Dendritic cell treated with granulocyte-macrophage colony-stimulating factor and Interleukin-4, amounts not matched to agents 40 ng/mL and 50 ng/mL, for 4 days (primary cell): ENCODE data around the gene IL1RAP.
A peak's percentile ranks its signal among the peaks of the same experiment; 100 is the strongest.
"Not testable (repeated sequence)": the region's sequence is repeated elsewhere in the genome, so short reads cannot be mapped to it uniquely, and the experiment has no call there.

Source experiments
- H3K27ac Mint-ChIP-seq: one replicate; pipeline ENCODE4 v1.8.0; 2022; ENCODE audit warnings: mild to moderate bottlenecking, mixed read lengths
- H3K27me3 Mint-ChIP-seq: one replicate; pipeline ENCODE4 v1.8.0; 2022; ENCODE audit warnings: mild to moderate bottlenecking, mixed read lengths
- H3K36me3 Mint-ChIP-seq: one replicate; pipeline ENCODE4 v1.8.0; 2022; ENCODE audit warnings: low read depth, mixed read lengths
- H3K4me1 Mint-ChIP-seq: one replicate; pipeline ENCODE4 v1.8.0; 2022; ENCODE audit warnings: low read depth, mixed read lengths
- H3K4me3 Mint-ChIP-seq: one replicate; pipeline ENCODE4 v1.8.0; 2022; ENCODE audit warnings: mild to moderate bottlenecking, moderate library complexity, mixed read lengths
- H3K9me3 Mint-ChIP-seq: one replicate; pipeline ENCODE4 v1.8.0; 2022; ENCODE audit warnings: mixed read lengths
- intact Hi-C: fragments of 100-400 bp; cut with micrococcal nuclease; formaldehyde crosslinking; loops from one replicate; pipeline ENCODE4 v1.15.0; 2022

Gene IL1RAP

DNA sequence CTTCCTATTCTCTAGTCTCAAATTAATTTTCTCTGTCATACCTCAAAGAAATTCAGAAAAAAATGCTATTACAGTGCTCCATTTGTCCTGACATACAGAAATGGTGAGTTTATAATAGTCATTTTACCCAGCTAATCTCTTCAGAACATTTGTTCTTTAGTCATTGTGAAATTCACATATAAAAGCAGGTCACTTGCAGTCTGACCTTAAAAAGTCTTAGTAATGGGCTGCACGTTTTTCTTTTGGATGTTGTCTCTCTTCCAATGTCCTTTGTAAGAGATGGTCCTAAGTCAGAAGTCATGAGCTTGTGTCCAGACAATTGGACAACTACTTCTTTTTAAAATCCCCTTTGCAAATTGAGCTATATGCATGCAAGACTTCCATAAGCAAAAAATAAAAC, 17.0 kb upstream of the IL1RAP start:
- Mint-ChIP-seq H3K4me3 (no peak overlapping the region), H3K36me3 (no peaks in the 10 kb centered on the region), H3K27me3 (peaks cover 2% of the 10 kb centered on the region), H3K9me3 (no peaks in the 10 kb centered on the region), H3K27ac (peak overlapping the region; percentile 80), H3K4me1 (peaks cover 45% of the 10 kb centered on the region)
- intact Hi-C loops, result loop anchor here (5.0 kb wide), 1 partner anchor 265 kb away; no protein-coding TSS in a partner anchor

DNA sequence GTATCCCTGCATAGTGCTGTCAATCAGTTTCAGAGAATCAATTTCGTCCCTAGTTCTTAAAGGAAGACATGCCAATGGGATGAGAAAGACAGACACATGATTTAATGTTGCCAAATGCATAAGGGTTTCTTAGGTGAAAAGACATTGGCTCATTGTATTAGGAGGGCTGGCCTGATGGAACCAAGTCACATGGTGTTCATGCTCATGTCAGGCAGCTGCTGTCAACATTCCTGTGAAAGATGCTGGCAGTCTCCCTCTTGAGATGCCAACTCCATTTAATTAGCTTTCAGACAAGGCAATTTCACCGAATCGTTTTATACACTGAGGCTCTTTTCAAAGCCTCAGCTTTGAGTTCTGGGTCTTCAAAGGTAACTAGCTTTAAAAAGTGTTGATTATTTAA, 16.1 kb upstream of the IL1RAP start:
- Mint-ChIP-seq H3K4me3 (no peak overlapping the region), H3K27ac (no peak overlapping the region), H3K27me3 (peaks cover 2% of the 10 kb centered on the region), H3K9me3 (no peaks in the 10 kb centered on the region), H3K36me3 (no peaks in the 10 kb centered on the region), H3K4me1 (peaks cover 40% of the 10 kb centered on the region)
- intact Hi-C loops, result loop anchor here (5.0 kb wide), 1 partner anchor 266 kb away; no protein-coding TSS in a partner anchor

DNA sequence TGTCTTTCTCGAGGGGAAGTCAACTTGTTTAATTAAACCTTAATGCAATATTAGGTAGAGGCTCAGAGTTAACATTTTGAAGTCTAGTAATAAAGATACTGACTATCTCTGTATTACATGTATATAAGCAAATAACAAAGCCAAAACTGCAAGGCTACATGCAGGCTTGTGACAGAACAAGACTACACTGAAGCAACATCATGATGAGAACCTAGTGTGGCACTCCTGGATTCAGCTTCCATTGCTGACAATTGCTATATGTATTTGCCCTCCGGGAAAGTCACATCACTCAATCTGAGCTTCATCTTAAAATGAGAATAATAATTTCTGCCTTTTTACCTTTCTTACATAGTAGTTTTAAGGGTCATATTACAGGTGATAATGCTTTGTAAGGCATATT, 15.6 kb upstream of the IL1RAP start:
- intact Hi-C loops, result loop anchor here (5.0 kb wide), 1 partner anchor 266 kb away; no protein-coding TSS in a partner anchor
- no peak overlapping the region for H3K4me3 Mint-ChIP-seq

DNA sequence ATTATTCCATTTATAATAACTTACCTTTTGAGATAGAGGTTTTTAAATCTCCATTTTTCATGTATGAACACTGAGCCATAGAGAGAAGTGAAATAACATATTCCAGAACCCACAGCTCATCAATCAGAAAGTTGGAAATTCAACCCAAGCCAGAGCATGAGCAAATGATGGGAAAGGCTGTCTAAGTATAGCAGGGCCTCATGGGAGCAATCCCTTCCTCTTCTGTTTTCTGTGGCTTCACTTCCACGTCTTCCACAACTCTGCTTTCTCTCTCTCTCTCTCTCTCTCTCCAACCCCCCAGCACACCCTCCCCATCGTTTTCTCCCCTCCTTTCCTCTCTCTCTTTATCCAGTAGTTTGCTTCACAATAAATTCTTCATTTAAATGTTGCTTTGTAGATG, 14.8 kb upstream of the IL1RAP start:
- H3K4me3 Mint-ChIP-seq, result no peak overlapping the region
- no peak overlapping the region for H3K27ac Mint-ChIP-seq
- H3K36me3 Mint-ChIP-seq, result no peaks in the 10 kb centered on the region
- intact Hi-C loops, result loop anchor here (5.0 kb wide), 1 partner anchor 267 kb away; no protein-coding TSS in a partner anchor
- no peaks in the 10 kb centered on the region for H3K9me3 Mint-ChIP-seq
- peaks cover 2% of the 10 kb centered on the region for H3K27me3 Mint-ChIP-seq
- peaks cover 39% of the 10 kb centered on the region for H3K4me1 Mint-ChIP-seq

More for the DNA sequence above, 15.6 kb upstream of the IL1RAP start:
- Mint-ChIP-seq H3K4me1 (peaks cover 39% of the 10 kb centered on the region), H3K9me3 (no peaks in the 10 kb centered on the region), H3K27me3 (peaks cover 2% of the 10 kb centered on the region), H3K36me3 (no peaks in the 10 kb centered on the region), H3K27ac (no peak overlapping the region)

DNA sequence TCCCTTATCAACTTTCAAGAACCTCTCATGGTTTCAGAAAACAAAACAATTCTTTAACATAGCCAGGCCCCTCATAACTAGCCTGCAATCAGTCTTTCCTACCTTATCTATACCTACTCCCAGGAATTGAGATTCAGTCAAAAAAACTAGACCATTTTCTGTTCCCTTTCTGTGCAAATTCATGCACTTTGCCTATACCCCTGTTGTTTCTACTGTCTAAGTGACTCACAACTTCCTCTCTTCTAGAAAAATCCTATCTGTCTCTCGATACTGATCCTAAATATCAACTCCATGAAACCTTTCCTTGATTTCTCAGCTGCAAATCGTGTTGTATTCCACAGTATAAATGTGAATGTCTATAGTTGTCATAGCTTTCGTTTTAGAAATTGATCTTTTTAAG, 10.9 kb upstream of the IL1RAP start:
- peaks cover 2% of the 10 kb centered on the region for H3K27me3 Mint-ChIP-seq
- no peak overlapping the region for H3K4me3 Mint-ChIP-seq
- no peaks in the 10 kb centered on the region for H3K9me3 Mint-ChIP-seq
- intact Hi-C loops, result no loop called here
- no peaks in the 10 kb centered on the region for H3K36me3 Mint-ChIP-seq
- H3K27ac Mint-ChIP-seq, result peak overlapping the region; percentile 76
- H3K4me1 Mint-ChIP-seq, result peaks cover 34% of the 10 kb centered on the region

DNA sequence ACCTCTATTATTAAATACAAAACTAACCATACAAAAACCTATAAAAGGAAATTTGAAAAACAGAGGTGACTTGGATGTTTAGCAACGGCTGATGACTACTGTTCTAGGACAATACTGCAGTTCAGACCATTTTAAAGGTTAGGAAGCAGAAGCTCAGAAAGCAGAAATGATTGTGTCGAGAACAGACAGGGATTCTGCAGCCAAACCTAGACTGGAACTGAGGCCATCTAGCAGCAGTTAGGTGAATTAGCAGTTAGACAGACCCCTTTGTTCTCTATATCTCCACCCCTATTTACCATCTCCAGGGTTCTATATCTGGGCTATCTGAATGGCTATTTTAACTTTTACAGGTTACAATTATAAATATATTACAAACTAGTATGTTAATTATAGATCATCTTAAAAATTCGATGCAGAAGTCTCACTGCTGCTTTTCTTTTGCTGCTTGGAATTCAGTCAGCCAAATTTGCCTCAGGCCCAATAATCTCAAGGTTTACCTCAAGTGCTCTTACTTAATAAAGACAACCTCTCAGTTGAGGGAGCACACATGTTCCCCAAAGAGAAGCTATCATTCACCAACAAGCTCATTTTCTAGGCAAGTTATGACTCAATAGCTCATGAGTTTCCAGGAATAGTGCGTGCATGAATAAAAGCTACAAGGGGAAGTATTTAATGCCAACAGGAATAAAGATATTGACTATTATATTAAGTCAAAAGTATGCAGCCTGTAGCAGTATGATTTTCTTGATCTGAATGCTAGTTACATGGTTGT, 9.3 kb upstream of the IL1RAP start:
- peak overlapping the region; percentile 74 for H3K27ac Mint-ChIP-seq
- intact Hi-C loops, result no loop called here
- H3K27me3 Mint-ChIP-seq, result no peaks in the 10 kb centered on the region
- H3K36me3 Mint-ChIP-seq, result no peaks in the 10 kb centered on the region
- peaks cover 31% of the 10 kb centered on the region for H3K4me1 Mint-ChIP-seq
- no peak overlapping the region for H3K4me3 Mint-ChIP-seq
- H3K9me3 Mint-ChIP-seq, result no peaks in the 10 kb centered on the region

DNA sequence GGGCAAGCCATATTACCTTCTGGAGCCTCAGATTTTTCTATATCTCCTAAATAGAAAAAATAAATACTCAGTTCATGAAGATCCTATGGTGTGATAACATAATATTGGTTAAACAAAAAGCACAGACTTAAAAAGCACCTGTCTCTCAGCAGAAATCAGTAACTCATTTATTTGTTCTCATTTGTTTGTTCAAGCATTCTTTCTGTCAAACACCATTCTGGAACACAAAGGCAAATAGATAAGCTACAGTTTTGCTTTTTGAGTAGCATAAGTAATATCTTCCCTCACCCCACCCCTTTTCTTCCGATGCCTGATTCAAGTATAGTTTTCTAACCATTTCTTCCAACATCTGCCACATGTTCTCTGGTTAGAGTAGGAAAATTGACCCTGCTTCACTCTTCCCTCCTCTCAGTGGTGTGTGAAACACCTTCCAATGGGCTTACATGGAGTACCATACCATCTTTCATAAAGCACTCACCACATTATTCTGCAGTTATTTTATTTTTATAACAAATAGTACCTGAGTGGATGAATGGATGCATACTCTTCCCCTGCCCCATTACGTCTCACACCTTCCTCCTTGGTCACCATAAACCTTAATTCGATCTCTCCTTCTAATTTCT, 8.4 kb upstream of the IL1RAP start:
- H3K27ac Mint-ChIP-seq, result peak overlapping the region; percentile 21
- no peaks in the 10 kb centered on the region for H3K36me3 Mint-ChIP-seq
- H3K27me3 Mint-ChIP-seq, result no peaks in the 10 kb centered on the region
- H3K4me3 Mint-ChIP-seq, result no peak overlapping the region
- no peaks in the 10 kb centered on the region for H3K9me3 Mint-ChIP-seq
- H3K4me1 Mint-ChIP-seq, result peaks cover 31% of the 10 kb centered on the region
- intact Hi-C loops, result no loop called here

DNA sequence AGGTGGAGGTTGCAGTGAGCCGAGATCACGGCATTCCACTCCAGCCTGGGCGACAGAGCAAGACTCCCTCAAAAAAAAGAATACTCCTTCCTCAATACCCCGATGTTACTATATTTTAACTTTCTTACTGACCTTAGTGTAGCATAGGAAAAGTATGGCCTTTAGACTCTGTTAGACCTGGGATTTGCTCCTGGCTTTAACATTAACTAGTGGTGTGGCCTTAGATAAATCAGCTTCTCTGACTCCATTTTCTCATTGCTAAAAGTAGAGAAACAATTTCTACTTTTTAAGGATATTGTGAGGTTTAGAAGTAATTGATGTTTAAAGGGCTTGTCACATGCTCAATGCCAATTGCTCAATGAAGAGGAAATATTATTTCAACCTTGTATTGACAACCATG, 7.6 kb upstream of the IL1RAP start:
- Mint-ChIP-seq H3K9me3 (no peaks in the 10 kb centered on the region), H3K27ac (peak overlapping the region; percentile 21), H3K4me3 (no peak overlapping the region), H3K27me3 (no peaks in the 10 kb centered on the region), H3K4me1 (peaks cover 31% of the 10 kb centered on the region), H3K36me3 (no peaks in the 10 kb centered on the region)
- intact Hi-C loops, result no loop called here

DNA sequence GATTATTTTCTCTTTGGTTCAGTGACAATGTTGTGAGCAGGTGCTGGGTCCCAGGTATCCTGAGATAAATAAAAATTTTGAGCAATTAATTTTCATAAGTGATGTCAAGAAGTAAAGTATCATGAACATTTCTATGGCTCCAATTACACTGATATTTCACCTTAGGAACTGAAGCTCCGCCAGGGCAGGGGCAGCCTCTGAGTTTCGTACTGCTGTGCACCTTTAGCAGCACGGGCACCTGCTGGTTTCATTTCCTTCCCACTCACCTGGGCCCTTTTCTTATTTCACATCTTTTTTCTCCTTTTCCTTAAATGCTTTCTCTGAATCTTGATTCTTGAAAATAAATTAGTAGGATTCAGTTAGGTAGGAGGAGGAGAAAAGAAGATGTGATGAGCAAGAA, 1.2 kb upstream of the IL1RAP start:
- peak overlapping the region; percentile 90 for H3K27ac Mint-ChIP-seq
- no peaks in the 10 kb centered on the region for H3K9me3 Mint-ChIP-seq
- intact Hi-C loops, result loop anchor here (5.0 to 10.0 kb wide), 3 partner anchors 52 to 280 kb away; no protein-coding TSS in a partner anchor

DNA sequence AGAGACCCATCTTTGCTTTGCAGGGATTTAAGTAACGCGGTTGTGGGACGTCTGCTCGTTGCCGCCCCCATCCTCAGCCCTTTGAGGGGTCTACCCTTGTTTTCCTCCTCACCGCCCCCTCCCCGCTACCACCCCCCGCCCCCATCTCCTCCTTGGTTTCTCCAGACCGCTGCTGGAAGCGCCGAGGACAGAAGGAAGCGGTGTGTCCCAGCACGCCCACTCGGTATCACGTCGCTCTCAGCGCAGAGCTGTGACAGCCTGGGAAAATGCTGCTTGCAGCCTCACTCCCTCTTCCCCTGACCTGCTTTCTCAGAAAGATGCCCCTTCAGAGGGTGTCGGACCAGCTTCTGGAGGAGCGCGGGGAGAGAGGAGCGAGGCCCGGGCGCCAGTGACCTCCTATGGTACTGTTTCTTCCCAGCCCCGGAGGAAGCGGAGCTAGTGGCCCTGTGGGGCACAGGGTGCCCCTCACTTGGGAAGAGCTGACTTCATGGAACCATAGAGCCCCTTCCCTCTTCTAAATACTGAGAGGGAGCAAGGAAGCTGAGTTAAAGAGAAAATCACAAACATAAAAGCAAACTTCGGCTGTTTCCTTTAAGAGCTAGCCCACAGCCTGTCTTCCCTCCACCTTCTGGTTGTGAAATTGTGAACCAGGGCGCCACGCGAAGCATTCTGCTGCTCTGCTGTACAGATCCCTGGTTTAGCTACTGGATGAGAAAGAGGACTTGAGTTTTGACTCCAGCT, 698 bp downstream of the IL1RAP start:
- intact Hi-C loops, result loop anchor here (1.0 to 10.0 kb wide), 5 partner anchors 50 to 282 kb away; no protein-coding TSS in a partner anchor
- Mint-ChIP-seq H3K4me3 (peak overlapping the region; percentile 92), H3K27ac (peak overlapping the region; percentile 90), H3K36me3 (peaks cover 24% of the 10 kb centered on the region), H3K27me3 (no peaks in the 10 kb centered on the region), H3K9me3 (no peaks in the 10 kb centered on the region), H3K4me1 (peaks cover 46% of the 10 kb centered on the region)

More for the DNA sequence above, 1.2 kb upstream of the IL1RAP start:
- Mint-ChIP-seq H3K27me3 (no peaks in the 10 kb centered on the region), H3K4me1 (peaks cover 43% of the 10 kb centered on the region), H3K4me3 (no peak overlapping the region), H3K36me3 (peaks cover 10% of the 10 kb centered on the region)

DNA sequence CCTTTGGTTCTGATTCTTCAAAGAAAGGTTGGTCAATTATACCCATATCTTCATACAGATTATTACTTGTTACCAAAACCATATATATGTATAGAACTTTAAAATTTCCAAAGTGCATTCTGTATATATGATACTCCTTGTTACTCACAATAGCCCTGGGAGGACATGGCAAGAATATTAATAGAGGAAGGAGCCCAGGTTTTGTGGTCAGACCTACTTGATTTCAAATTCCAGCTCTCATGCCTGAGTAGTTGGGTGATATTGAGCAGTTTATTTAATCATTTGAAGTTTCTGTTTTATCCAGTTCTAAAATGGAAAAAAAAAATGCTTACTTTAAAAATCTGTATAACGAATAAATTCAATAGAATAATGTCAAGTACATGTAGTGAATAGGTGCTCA, 2.5 kb downstream of the IL1RAP start:
- Mint-ChIP-seq H3K27me3 (no peaks in the 10 kb centered on the region), H3K9me3 (no peaks in the 10 kb centered on the region), H3K4me1 (peaks cover 48% of the 10 kb centered on the region), H3K27ac (no peak overlapping the region), H3K4me3 (no peak overlapping the region), H3K36me3 (peaks cover 26% of the 10 kb centered on the region)
- intact Hi-C loops, result loop anchor here (10.0 kb wide), 1 partner anchor 48 kb away; no protein-coding TSS in a partner anchor

DNA sequence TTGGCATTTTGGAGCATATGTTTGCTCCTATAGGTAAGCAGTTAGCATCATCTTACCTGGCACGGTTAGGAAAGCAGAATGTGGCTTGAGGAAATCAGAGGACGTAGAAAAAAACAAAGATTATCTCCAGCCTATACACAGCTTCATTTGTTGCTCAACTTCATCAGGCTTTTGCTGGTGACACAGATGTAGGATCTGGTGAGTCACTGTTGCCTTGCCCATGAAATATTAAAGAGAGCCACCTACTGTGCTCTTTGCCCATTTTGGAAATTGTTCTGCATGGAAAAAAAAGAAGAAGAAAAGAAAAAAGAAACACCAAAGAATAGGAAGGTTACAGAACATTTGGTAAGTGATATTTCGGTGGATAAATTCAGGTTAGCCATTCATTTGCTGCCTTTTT, 3.8 kb downstream of the IL1RAP start:
- Mint-ChIP-seq H3K27me3 (no peaks in the 10 kb centered on the region), H3K27ac (no peak overlapping the region), H3K4me3 (no peak overlapping the region), H3K36me3 (peaks cover 26% of the 10 kb centered on the region), H3K9me3 (no peaks in the 10 kb centered on the region), H3K4me1 (peaks cover 48% of the 10 kb centered on the region)
- intact Hi-C loops, result loop anchor here (10.0 kb wide), 1 partner anchor 47 kb away; no protein-coding TSS in a partner anchor

DNA sequence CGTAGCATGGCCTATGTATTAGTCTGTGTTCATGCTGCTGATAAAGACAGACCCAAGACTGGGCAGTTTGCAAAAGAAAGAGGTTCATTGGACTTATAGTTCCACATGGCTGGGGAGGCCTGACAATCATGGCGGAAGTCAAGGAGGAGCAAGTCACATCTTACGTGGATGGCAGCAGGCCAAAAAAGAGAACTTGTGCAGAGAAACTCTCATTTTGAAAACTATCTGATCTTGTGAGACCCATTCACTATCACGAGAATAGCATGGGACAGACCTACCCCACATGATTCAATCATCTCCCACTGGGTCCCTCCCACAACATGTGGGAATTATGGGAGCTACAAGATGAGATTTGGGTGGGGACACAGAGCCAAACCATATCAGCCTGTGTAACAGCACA, 4.6 kb downstream of the IL1RAP start:
- H3K27ac Mint-ChIP-seq, H3K27me3 Mint-ChIP-seq, H3K9me3 Mint-ChIP-seq, H3K4me3 Mint-ChIP-seq: not testable (repeated sequence)
- H3K4me1 Mint-ChIP-seq, result peaks cover 39% of the 10 kb centered on the region
- H3K36me3 Mint-ChIP-seq, result peaks cover 23% of the 10 kb centered on the region
- intact Hi-C loops, result loop anchor here (10.0 kb wide), 1 partner anchor 46 kb away; no protein-coding TSS in a partner anchor
